Adrenal gland (tissue), 12 donors: ENCODE results near the gene ZNF709. TPM values are rescaled to one million over a fixed set of nuclear protein-coding genes. Genes with fewer than 3 reads are reported as not detected.
"Not testable (repeated sequence)": the region's sequence is repeated elsewhere in the genome, so short reads cannot be mapped to it uniquely, and the experiment has no call there.

Experiments used
- DNase-seq, 7 donors: peaks; one replicate each; pipeline ENCODE4 v3.0.0-alpha.2; 2019 to 2020
- H3K27ac ChIP-seq, 5 donors: fragments of 200-600 bp; sonication (generic) in 4 of 5; 1 replicate in 3 of 5; 2 replicates in 2 of 5; pipeline versions ENCODE4 v1.5.1 to v1.8.0; 2016 to 2020; ENCODE audit warnings: mild to moderate bottlenecking in 1 of 5
- H3K27me3 ChIP-seq: fragments of 200-600 bp; 2 replicates; pipeline ENCODE4 v1.8.0; 2021
- H3K36me3 ChIP-seq, 2 donors: fragments of 200-600 bp; replicated peaks in 1 of 2; 1 replicate in 1 of 2; 2 replicates in 1 of 2; pipeline versions ENCODE4 v1.5.1 to v1.8.0; 2018 to 2022
- H3K4me1 ChIP-seq, 2 donors: fragments of 200-600 bp; replicated peaks in 1 of 2; 1 replicate in 1 of 2; 2 replicates in 1 of 2; pipeline versions ENCODE4 v1.5.1 to v1.8.0; 2018 to 2021
- H3K4me3 ChIP-seq, 4 donors: fragments of 200-600 bp; sonication (generic) in 3 of 4; one replicate each; pipeline ENCODE4 v1.5.1; 2016 to 2018
- H3K9me3 ChIP-seq, 3 donors: fragments of 200-600 bp; sonication (generic) in 1 of 3; replicated peaks in 1 of 3; 1 replicate in 2 of 3; 2 replicates in 1 of 3; pipeline versions ENCODE4 v1.5.1 to v1.8.0; 2016 to 2021
- POLR2A ChIP-seq, 2 donors: fragments of 450-650 bp; IDR thresholded peaks; one replicate each; pipeline ENCODE4 v1.6.1; 2017; ENCODE audit warnings: antibody characterized with exemption in 2 of 2, mild to moderate bottlenecking in 2 of 2, moderate library complexity in 1 of 2
- WGBS, 4 donors: extraction: QIAGEN DNeasy Blood & Tissue Kit in 2 of 4; methylation state at CpG; one replicate each; pipeline versions ENCODE4 v1.1.5 to v1.1.7; 2013 to 2017; 5-methylcytosine and 5-hydroxymethylcytosine counted together
- intact Hi-C, 2 donors: fragments of 100-400 bp; cut with DNase I; formaldehyde crosslinking; loops; one replicate each; pipeline versions ENCODE4 v1.14.1 to v1.15.0; 2022 to 2023
- polyA plus RNA-seq, 3 donors: library from polyadenylated mRNA; stranded (reverse); fragments of 200-250 nt in 2 of 3; fragments of 350-450 nt in 1 of 3; fragmentation: Illumina TruSeq in 1 of 3; extraction: RNeasy Lipid Tissue Mini Kit (QIAGEN cat#74804) in 1 of 3; gene quantifications; one replicate each; pipeline ENCODE4 v1.2.3, GENCODE V29; 2013 to 2014
- small RNA-seq, 2 donors: library from RNA; depleted of rRNA; stranded (forward); fragments of <200 nt; gene quantifications; one replicate each; pipeline ENCODE3, GENCODE V24; 2016
- total RNA-seq, 9 donors: library from RNA; depleted of rRNA in 4 of 9; stranded (reverse); fragments of >200 nt in 4 of 9; fragments of 120-200 nt in 1 of 9; fragmentation: NEBNext Ultra II Directional in 1 of 9; extraction: Animal tissue kit (Norgen Biotek cat#: 25700) in 1 of 9; gene quantifications; one replicate each; pipeline versions ENCODE4 v1.1.0 to v1.2.4, GENCODE V29; 2013 to 2023
- TF ChIP-seq, protein P1 (sequence below), 6 experiments: fragments of 450-650 bp in 4 of 6; fragments of 200-600 bp in 2 of 6; sonication (generic) in 1 of 6; IDR thresholded peaks; 1 replicate in 5 of 6; 2 replicates in 1 of 6; pipeline versions ENCODE4 v1.5.1 to v1.8.0; 2016 to 2021; ENCODE audit warnings: antibody characterized with exemption in 6 of 6, mild to moderate bottlenecking in 2 of 6, moderate library complexity in 1 of 6
- donor health status: healthy with polysubstance abuse.
- donor health status: Bipolar disorder and iron deficiency.
- donor health status: DM: yes; HTN: yes; CAD: no.
- donor health status: DM: no; HTN: no; CAD: no.
- donor health status: DM: no; HTN: no; CAD: no.
- donor health status: DM: yes; HTN: yes; CAD: no.

ZNF709 gene
- total and polyA plus RNA-seq, 12 donors: 1.2 to 5.4 (median 2.9) TPM

GRCh38 chr19:12425236-12425887 is 59.3 kb downstream of the ZNF709 start:
- intact Hi-C loops: no loop called here
- no peaks in the 10 kb centered on the region for H3K27me3 ChIP-seq
- no peak for DNase-seq
- H3K36me3 ChIP-seq: no peaks in the 10 kb centered on the region
- H3K4me1 ChIP-seq: no peaks in the 10 kb centered on the region
- 80 to 98% (median 92%) methylated on average over 2 of the region's 2 CpGs for WGBS, 4 donors
- H3K9me3 ChIP-seq: no peaks in the 10 kb centered on the region
- TF ChIP-seq, protein P1, sequence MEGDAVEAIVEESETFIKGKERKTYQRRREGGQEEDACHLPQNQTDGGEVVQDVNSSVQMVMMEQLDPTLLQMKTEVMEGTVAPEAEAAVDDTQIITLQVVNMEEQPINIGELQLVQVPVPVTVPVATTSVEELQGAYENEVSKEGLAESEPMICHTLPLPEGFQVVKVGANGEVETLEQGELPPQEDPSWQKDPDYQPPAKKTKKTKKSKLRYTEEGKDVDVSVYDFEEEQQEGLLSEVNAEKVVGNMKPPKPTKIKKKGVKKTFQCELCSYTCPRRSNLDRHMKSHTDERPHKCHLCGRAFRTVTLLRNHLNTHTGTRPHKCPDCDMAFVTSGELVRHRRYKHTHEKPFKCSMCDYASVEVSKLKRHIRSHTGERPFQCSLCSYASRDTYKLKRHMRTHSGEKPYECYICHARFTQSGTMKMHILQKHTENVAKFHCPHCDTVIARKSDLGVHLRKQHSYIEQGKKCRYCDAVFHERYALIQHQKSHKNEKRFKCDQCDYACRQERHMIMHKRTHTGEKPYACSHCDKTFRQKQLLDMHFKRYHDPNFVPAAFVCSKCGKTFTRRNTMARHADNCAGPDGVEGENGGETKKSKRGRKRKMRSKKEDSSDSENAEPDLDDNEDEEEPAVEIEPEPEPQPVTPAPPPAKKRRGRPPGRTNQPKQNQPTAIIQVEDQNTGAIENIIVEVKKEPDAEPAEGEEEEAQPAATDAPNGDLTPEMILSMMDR (IDR thresholded peaks at IDR 0.05): no peak
- TF ChIP-seq POLR2A (IDR thresholded peaks at IDR 0.05): no peak
- H3K27ac ChIP-seq: no peak overlapping the region
- H3K4me3 ChIP-seq: no peak overlapping the region

GRCh38 chr19:12417273-12417672 is 67.3 kb downstream of the ZNF709 start:
- H3K9me3 ChIP-seq, H3K27ac ChIP-seq, H3K27me3 ChIP-seq, H3K4me3 ChIP-seq, H3K36me3 ChIP-seq, DNase-seq, H3K4me1 ChIP-seq, intact Hi-C loops: not testable (repeated sequence)
- 92 to 96% (median 94%) methylated on average over 5 of the region's 5 CpGs for WGBS, 4 donors

- H3K36me3 ChIP-seq: no peaks in the 10 kb centered on the region
- WGBS, 4 donors: 94 to 100% (median 96%) methylated on average over 2 of the region's 2 CpGs
- TF ChIP-seq, protein P1 (IDR thresholded peaks at IDR 0.05): no peak
- no peak for TF ChIP-seq POLR2A (IDR thresholded peaks at IDR 0.05)
- no peaks in the 10 kb centered on the region for H3K9me3 ChIP-seq
- H3K4me1 ChIP-seq: no peaks in the 10 kb centered on the region
- no peaks in the 10 kb centered on the region for H3K27me3 ChIP-seq
- H3K4me3 ChIP-seq: no peak overlapping the region
- no peak for DNase-seq
- H3K27ac ChIP-seq: no peak overlapping the region
- intact Hi-C loops: no loop called here
Observed at GRCh38 chr19:12411893-12412292, 72.7 kb downstream of the ZNF709 start.

Small RNAs within 50 kb of the gene (small RNA-seq; reads per million reads assigned to genes)
- gene MTCO1P27 (0 reads per million in 2 donors), gene PPIAP20 (0 reads per million in 2 donors)

Other genes with a start within 250 kb of the ZNF709 start
- gene ZNF44, start 189.9 kb downstream of the ZNF709 start, total RNA-seq: 10 to 100 TPM in 5 of 9 donors, 1 to 10 TPM in 4; 2.8 to 12.6 (median 10.4) TPM
- 10 to 100 TPM; 10.8 to 14.8 (median 11.5) TPM for gene ZNF44, start 189.9 kb downstream of the ZNF709 start, polyA plus RNA-seq
- 10 to 100 TPM in 2 of 9 donors, 1 to 10 TPM in 7; 1.8 to 10.6 (median 5.1) TPM for gene ZNF563, start 151.2 kb downstream of the ZNF709 start, total RNA-seq
- 1 to 10 TPM; 1.8 to 5.2 (median 2.7) TPM for gene ZNF563, start 151.2 kb downstream of the ZNF709 start, polyA plus RNA-seq
- 1 to 10 TPM; 1.4 to 7.3 (median 3.5) TPM for gene ZNF442, start 119.1 kb downstream of the ZNF709 start, total RNA-seq
- 1 to 10 TPM in 1 of 3 donors, under 1 TPM in 2; 0.77 to 2.1 (median 0.88) TPM for gene ZNF442, start 119.1 kb downstream of the ZNF709 start, polyA plus RNA-seq
- gene ZNF799, start 83.5 kb downstream of the ZNF709 start, total RNA-seq: 1 to 10 TPM; 1.5 to 5.9 (median 3.6) TPM
- gene ZNF799, start 83.5 kb downstream of the ZNF709 start, polyA plus RNA-seq: 10 to 100 TPM in 1 of 3 donors, 1 to 10 TPM in 2; 4.0 to 11.1 (median 5.6) TPM
- 1 to 10 TPM in 8 of 9 donors, under 1 TPM in 1; 0.72 to 5.5 (median 3.3) TPM for gene ZNF443, start 43.8 kb downstream of the ZNF709 start, total RNA-seq
- gene ZNF443, start 43.8 kb downstream of the ZNF709 start, polyA plus RNA-seq: 1 to 10 TPM; 2.3 to 8.2 (median 3.7) TPM
- gene ZNF564, start 66.7 kb upstream of the ZNF709 start, total RNA-seq: 10 to 100 TPM in 3 of 9 donors, 1 to 10 TPM in 6; 3.4 to 10.5 (median 9.8) TPM
- gene ZNF564, start 66.7 kb upstream of the ZNF709 start, polyA plus RNA-seq: 10 to 100 TPM in 1 of 3 donors, 1 to 10 TPM in 2; 4.3 to 12.5 (median 7.8) TPM
- 10 to 100 TPM in 2 of 9 donors, 1 to 10 TPM in 7; 5.3 to 10.9 (median 6.8) TPM for gene ZNF490, start 126.0 kb upstream of the ZNF709 start, total RNA-seq
- 1 to 10 TPM in 1 of 3 donors, under 1 TPM in 2; 0.34 to 2.6 (median 0.97) TPM for gene ZNF490, start 126.0 kb upstream of the ZNF709 start, polyA plus RNA-seq
- gene ZNF791, start 126.1 kb upstream of the ZNF709 start, total RNA-seq: 10 to 100 TPM in 7 of 9 donors, 1 to 10 TPM in 2; 6.9 to 33.4 (median 17.7) TPM
- 10 to 100 TPM in 1 of 3 donors, 1 to 10 TPM in 2; 6.0 to 21.9 (median 7.3) TPM for gene ZNF791, start 126.1 kb upstream of the ZNF709 start, polyA plus RNA-seq
- 100 to 1,000 TPM in 6 of 9 donors, 10 to 100 TPM in 3; 25.0 to 131 (median 111) TPM for gene MAN2B1, start 181.9 kb upstream of the ZNF709 start, total RNA-seq
- gene MAN2B1, start 181.9 kb upstream of the ZNF709 start, polyA plus RNA-seq: 100 to 1,000 TPM in 2 of 3 donors, 10 to 100 TPM in 1; 19.5 to 194 (median 152) TPM
- 10 to 100 TPM; 10.6 to 20.5 (median 13.9) TPM for gene WDR83, start 182.0 kb upstream of the ZNF709 start, total RNA-seq
- 10 to 100 TPM in 2 of 3 donors, 1 to 10 TPM in 1; 3.9 to 68.5 (median 56.1) TPM for gene WDR83, start 182.0 kb upstream of the ZNF709 start, polyA plus RNA-seq
- gene DHPS, start 197.1 kb upstream of the ZNF709 start, total RNA-seq: 100 to 1,000 TPM in 5 of 9 donors, 10 to 100 TPM in 4; 80.4 to 197 (median 121) TPM
- 100 to 1,000 TPM in 2 of 3 donors, 10 to 100 TPM in 1; 64.5 to 166 (median 137) TPM for gene DHPS, start 197.1 kb upstream of the ZNF709 start, polyA plus RNA-seq
- not detected for gene GNG14, start 203.2 kb upstream of the ZNF709 start, total RNA-seq
- gene GNG14, start 203.2 kb upstream of the ZNF709 start, polyA plus RNA-seq: not detected
- 10 to 100 TPM in 5 of 9 donors, 1 to 10 TPM in 4; 6.9 to 14.7 (median 11.1) TPM for gene FBXW9, start 211.8 kb upstream of the ZNF709 start, total RNA-seq
- gene FBXW9, start 211.8 kb upstream of the ZNF709 start, polyA plus RNA-seq: 1 to 10 TPM; 2.1 to 6.8 (median 6.4) TPM
- gene TNPO2, start 239.1 kb upstream of the ZNF709 start, total RNA-seq: 100 to 1,000 TPM in 2 of 9 donors, 10 to 100 TPM in 7; 24.5 to 104 (median 78.0) TPM
- 10 to 100 TPM; 43.4 to 99.2 (median 58.4) TPM for gene TNPO2, start 239.1 kb upstream of the ZNF709 start, polyA plus RNA-seq
- 100 to 1,000 TPM; 125 to 423 (median 195) TPM for gene TRIR, start 249.9 kb upstream of the ZNF709 start, total RNA-seq
- gene TRIR, start 249.9 kb upstream of the ZNF709 start, polyA plus RNA-seq: 100 to 1,000 TPM; 162 to 405 (median 338) TPM